Heart left ventricle (tissue), 16 donors: ENCODE measurements around the gene SUPT3H. TPM values are rescaled to one million over a fixed set of nuclear protein-coding genes. Genes with fewer than 3 reads are reported as not detected.

ENCODE experiments used
- ATAC-seq, 4 donors: fragments of 200-7000 bp; cut with Tn5 transposase; one replicate each; pipeline ENCODE4 v1.9.1; 2020 to 2022; ENCODE audit warnings: moderate library complexity in 4 of 4, mild to moderate bottlenecking in 3 of 4, moderate number of reproducible peaks in 1 of 4
- DNase-seq, 5 donors: peaks; one replicate each; pipeline ENCODE4 v3.0.0-alpha.2; 2020
- H3K27ac ChIP-seq, 12 donors: fragments of 200-600 bp; sonication (generic) in 4 of 12; one replicate each; pipeline versions ENCODE4 v1.5.0 to v1.8.0; 2016 to 2022; ENCODE audit warnings: mild to moderate bottlenecking in 2 of 12
- H3K27me3 ChIP-seq, 9 donors: fragments of 200-600 bp; sonication (generic) in 2 of 9; one replicate each; pipeline versions ENCODE4 v1.5.1 to v1.8.0; 2016 to 2022; ENCODE audit warnings: mild to moderate bottlenecking in 3 of 9
- H3K36me3 ChIP-seq, 9 donors: fragments of 200-600 bp; sonication (generic) in 2 of 9; one replicate each; pipeline versions ENCODE4 v1.5.0 to v1.8.0; 2018 to 2022; ENCODE audit warnings: mild to moderate bottlenecking in 2 of 9
- H3K4me1 ChIP-seq, 12 donors: fragments of 200-600 bp; sonication (generic) in 4 of 12; one replicate each; pipeline versions ENCODE4 v1.5.0 to v1.8.0; 2016 to 2022; ENCODE audit warnings: mild to moderate bottlenecking in 3 of 12
- H3K4me3 ChIP-seq, 12 donors: fragments of 200-600 bp; sonication (generic) in 4 of 12; one replicate each; pipeline versions ENCODE4 v1.5.0 to v1.8.0; 2017 to 2022; ENCODE audit warnings: mild to moderate bottlenecking in 9 of 12, moderate library complexity in 4 of 12
- H3K9me3 ChIP-seq, 12 donors: fragments of 200-600 bp; sonication (generic) in 4 of 12; one replicate each; pipeline versions ENCODE4 v1.5.0 to v1.8.0; 2016 to 2022; ENCODE audit warnings: mild to moderate bottlenecking in 1 of 12
- POLR2A ChIP-seq, 2 donors: fragments of 450-650 bp; IDR thresholded peaks; one replicate each; pipeline ENCODE4 v1.6.1; 2017; ENCODE audit warnings: antibody characterized with exemption in 2 of 2, mild to moderate bottlenecking in 2 of 2, moderate library complexity in 2 of 2
- WGBS, 4 donors: extraction: QIAGEN DNeasy Blood & Tissue Kit in 2 of 4; methylation state at CpG; one replicate each; pipeline versions ENCODE4 v1.1.5 to v1.1.7; 2013 to 2018; 5-methylcytosine and 5-hydroxymethylcytosine counted together
- intact Hi-C, 10 donors: fragments of 100-400 bp; cut with DNase I; formaldehyde crosslinking; loops; one replicate each; pipeline versions ENCODE4 v1.11.1 to v1.14.2; 2022
- polyA plus RNA-seq, 2 donors: library from polyadenylated mRNA; stranded (reverse); fragments of 200-250 nt; gene quantifications; one replicate each; pipeline ENCODE4 v1.2.3, GENCODE V29; 2013
- total RNA-seq, 9 donors: library from RNA; depleted of rRNA in 2 of 9; stranded (reverse); fragments of >200 nt in 2 of 9; fragmentation: NEBNext Ultra II Directional in 3 of 9; extraction: Animal tissue kit (Norgen Biotek cat#: 25700) in 3 of 9; gene quantifications; one replicate each; pipeline versions ENCODE4 v1.1.0 to v1.2.4, GENCODE V29; 2016 to 2023
- TF ChIP-seq, protein P1 (sequence below), 12 donors: fragments of 200-600 bp; sonication (generic) in 4 of 12; IDR thresholded peaks; one replicate each; pipeline versions ENCODE4 v1.5.0 to v1.8.0; 2018 to 2022; ENCODE audit warnings: antibody characterized with exemption in 12 of 12, mild to moderate bottlenecking in 5 of 12
- donor health status: ischemic (EF 13 %, LVEDD 7.1; RV severe dilation, severe dysfunction).
- donor health status: healthy with polysubstance abuse.
- donor health status: DM: no; HTN: yes; CAD: no.
- donor health status: DM: no; HTN: no; CAD: no.
- donor health status: ischemic (EF 25% LVEDD 6.9; RV normal size, moderate dysfunction).
- donor health status: ischemic (EF 25% LVEDD 5.7; RV mildly dilated, moderate dysfunction).
- donor health status: healthy.
- donor health status: DM: yes; HTN: yes; CAD: no.
- donor health status: ischemic (EF 35%, LVEDD 5.7; RV mildly dilated, moderate dysfunction).
- donor health status: nonischemic (EF 11% LVEDD 7.7; RV severe dilation, severe dysfunction).
- donor health status: DM: yes; HTN: yes; CAD: no.
- donor health status: PGD.
- donor health status: ischemic (EF 29% LVEDD 5.4; RV normal size, mild dysfunction).
- donor health status: nonischemic (EF 23%, LVEDD 6.1; RV moderate dilation, normal function).

The SUPT3H gene
- total and polyA plus RNA-seq, 11 donors: 1.5 to 8.1 (median 4.1) TPM

DNA sequence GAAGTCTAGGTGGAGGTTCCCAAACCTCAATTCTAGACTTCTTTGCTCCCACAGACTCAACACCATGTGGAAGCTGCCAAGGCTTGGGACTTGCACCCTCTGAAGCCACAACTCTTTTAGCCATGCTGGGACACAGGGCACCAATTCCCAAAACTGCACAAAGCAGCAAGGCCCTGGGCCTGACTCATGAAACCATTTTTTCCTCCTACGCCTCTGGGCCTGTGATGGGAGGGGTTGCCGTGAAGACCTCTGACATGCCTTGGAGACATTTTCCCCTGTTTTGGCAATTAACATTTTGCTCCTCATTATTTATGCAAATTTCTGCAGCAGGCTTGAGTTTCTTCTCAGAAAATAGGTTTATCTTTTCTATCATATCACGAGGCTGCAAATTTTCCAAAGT is 405.0 kb downstream of the SUPT3H start:
- DNase-seq (no peak), ATAC-seq (no peak)
- 97 to 98% (median 97%) methylated on average over 3 of the region's 3 CpGs for WGBS, 4 donors
- no peak for TF ChIP-seq POLR2A (IDR thresholded peaks at IDR 0.05)
- TF ChIP-seq, protein P1, sequence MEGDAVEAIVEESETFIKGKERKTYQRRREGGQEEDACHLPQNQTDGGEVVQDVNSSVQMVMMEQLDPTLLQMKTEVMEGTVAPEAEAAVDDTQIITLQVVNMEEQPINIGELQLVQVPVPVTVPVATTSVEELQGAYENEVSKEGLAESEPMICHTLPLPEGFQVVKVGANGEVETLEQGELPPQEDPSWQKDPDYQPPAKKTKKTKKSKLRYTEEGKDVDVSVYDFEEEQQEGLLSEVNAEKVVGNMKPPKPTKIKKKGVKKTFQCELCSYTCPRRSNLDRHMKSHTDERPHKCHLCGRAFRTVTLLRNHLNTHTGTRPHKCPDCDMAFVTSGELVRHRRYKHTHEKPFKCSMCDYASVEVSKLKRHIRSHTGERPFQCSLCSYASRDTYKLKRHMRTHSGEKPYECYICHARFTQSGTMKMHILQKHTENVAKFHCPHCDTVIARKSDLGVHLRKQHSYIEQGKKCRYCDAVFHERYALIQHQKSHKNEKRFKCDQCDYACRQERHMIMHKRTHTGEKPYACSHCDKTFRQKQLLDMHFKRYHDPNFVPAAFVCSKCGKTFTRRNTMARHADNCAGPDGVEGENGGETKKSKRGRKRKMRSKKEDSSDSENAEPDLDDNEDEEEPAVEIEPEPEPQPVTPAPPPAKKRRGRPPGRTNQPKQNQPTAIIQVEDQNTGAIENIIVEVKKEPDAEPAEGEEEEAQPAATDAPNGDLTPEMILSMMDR (IDR thresholded peaks at IDR 0.05): no peak
- intact Hi-C loops: no loop called here
- Histone ChIP-seq H3K36me3 (no peaks in the 10 kb centered on the region), H3K27me3 (no peaks in the 10 kb centered on the region), H3K4me3 (no peak overlapping the region), H3K9me3 (peaks cover 0 to 16% (median 0%) of the 10 kb centered on the region in 12 donors), H3K27ac (no peak overlapping the region), H3K4me1 (peaks cover 0 to 11% (median 3%) of the 10 kb centered on the region in 12 donors)

DNA sequence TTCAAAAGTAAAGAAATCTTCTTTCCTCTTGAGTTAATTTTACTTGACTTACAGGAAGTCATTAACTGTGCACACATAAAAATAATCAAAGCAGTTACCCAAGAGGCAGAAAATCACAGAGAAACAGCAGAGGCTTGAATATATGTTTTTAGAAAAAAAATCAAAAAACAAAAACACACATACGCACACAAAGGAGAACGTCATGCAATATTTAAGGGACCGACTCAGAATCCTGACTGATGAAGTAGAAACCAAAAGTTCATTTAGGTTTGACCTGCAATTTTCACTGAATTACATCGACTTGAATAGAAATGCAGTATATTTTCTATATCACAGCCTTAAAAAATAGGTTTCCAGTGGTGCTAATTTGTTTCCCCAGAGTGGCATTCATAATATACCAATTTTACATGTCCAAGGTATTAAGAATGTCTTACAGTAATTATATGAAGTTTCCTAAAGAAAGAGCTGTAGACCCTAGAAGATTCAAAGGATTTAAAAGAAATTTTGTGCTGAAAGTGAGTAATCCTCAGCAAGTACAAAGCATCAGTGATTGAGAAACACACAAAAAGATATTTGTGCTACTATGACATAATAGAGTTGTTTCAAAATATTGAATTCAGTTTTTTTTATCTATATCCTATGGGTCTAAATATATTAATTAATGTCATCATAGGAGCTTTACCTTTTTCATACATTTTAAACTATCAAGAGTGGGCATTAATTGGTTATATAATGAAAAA is 408.1 kb downstream of the SUPT3H start:
- 74 to 84% (median 79%) methylated on average over 4 of the region's 4 CpGs for WGBS, 4 donors
- intact Hi-C loops: loop anchor here in 1 of 10 donors (5.0 kb wide), 1 partner anchor 47 kb away; no protein-coding TSS in a partner anchor
- no peak for DNase-seq
- H3K27ac ChIP-seq: no peak overlapping the region
- H3K36me3 ChIP-seq: no peaks in the 10 kb centered on the region
- peaks cover 0 to 16% (median 0%) of the 10 kb centered on the region in 12 donors for H3K9me3 ChIP-seq
- TF ChIP-seq POLR2A (IDR thresholded peaks at IDR 0.05): no peak
- TF ChIP-seq, protein P1 (IDR thresholded peaks at IDR 0.05): no peak
- no peaks in the 10 kb centered on the region for H3K27me3 ChIP-seq
- peaks cover 0 to 18% (median 4%) of the 10 kb centered on the region in 12 donors for H3K4me1 ChIP-seq
- no peak for ATAC-seq
- H3K4me3 ChIP-seq: no peak overlapping the region

DNA sequence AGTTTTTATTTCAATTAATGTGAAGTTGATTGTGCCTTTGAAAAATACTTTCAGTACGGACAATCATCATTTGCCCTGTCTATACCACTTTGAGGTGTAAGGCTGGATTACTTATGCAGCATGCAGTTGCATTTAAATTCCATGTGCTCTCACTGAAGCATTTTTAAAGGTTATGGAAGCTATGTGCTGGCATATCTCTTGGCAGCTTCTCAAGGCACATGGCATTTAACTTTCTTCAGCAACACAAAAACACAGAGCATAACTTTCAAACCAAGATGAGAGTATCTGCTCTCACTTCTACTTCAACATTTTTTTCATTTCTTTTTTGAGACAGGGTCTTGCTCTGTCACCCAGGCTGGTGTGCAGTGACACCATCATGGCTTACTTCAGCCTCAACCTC is 410.3 kb downstream of the SUPT3H start:
- Histone ChIP-seq H3K4me1 (peaks cover 0 to 17% (median 4%) of the 10 kb centered on the region in 12 donors), H3K27ac (peak overlapping the region in 6 of 12 donors; percentile 38 to 67 (median 48)), H3K4me3 (no peak overlapping the region), H3K9me3 (peaks cover 0 to 7% (median 0%) of the 10 kb centered on the region in 12 donors), H3K27me3 (no peaks in the 10 kb centered on the region), H3K36me3 (no peaks in the 10 kb centered on the region)
- peak in 1 of 5 donors; percentile 27 for DNase-seq
- 61 to 78% (median 65%) methylated on average over 1 of the region's 1 CpG for WGBS, 4 donors
- TF ChIP-seq, protein P1 (IDR thresholded peaks at IDR 0.05): no peak
- no peak for TF ChIP-seq POLR2A (IDR thresholded peaks at IDR 0.05)
- ATAC-seq: peak; percentile 59 to 76 (median 68)
- intact Hi-C loops: loop anchor here in 1 of 10 donors (5.0 kb wide), 1 partner anchor 45 kb away; no protein-coding TSS in a partner anchor

DNA sequence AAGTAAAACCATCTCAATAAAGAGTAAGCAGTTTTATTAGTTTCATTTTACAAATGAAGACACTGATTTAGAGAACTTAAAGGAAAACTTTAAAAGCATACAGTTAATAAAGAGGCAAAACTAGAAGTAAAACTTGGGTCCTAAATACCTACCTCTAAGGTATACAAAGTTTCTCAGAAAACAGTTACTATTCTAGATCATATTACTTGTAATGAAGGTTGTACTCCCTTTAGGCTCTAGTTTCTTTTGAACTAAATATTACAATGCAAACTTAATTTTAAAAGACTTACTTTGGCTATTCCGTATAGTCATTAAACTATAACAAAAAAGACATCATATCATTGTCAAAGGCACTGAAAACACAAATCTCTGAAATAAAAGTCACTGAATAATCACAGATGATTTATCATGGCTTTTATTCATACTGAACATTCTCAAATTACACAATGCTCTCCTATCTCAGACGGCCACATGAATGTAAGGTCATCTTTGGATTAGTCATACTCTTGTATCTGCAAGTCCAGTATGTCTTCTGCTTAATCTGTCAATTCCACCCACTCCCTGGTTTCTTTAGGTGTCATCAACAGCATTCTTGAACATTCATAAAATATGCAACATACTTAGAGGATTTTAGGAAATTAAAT is 411.2 kb downstream of the SUPT3H start:
- Histone ChIP-seq H3K27me3 (no peaks in the 10 kb centered on the region), H3K27ac (peak overlapping the region in 5 of 12 donors; percentile 38 to 67 (median 46)), H3K4me1 (peaks cover 0 to 17% (median 4%) of the 10 kb centered on the region in 12 donors), H3K4me3 (no peak overlapping the region), H3K36me3 (no peaks in the 10 kb centered on the region), H3K9me3 (no peaks in the 10 kb centered on the region)
- 54 to 59% (median 58%) methylated on average over 2 of the region's 2 CpGs for WGBS, 4 donors
- DNase-seq (no peak), ATAC-seq (peak in 2 of 4 donors; percentile 45 to 78)
- intact Hi-C loops: loop anchor here in 1 of 10 donors (5.0 kb wide), 1 partner anchor 44 kb away; no protein-coding TSS in a partner anchor
- TF ChIP-seq, protein P1 (IDR thresholded peaks at IDR 0.05): no peak
- TF ChIP-seq POLR2A (IDR thresholded peaks at IDR 0.05): no peak
